HG03457 (cell line): ENCODE results near the gene OR4K14.
"Not testable (repeated sequence)": the region's sequence is repeated elsewhere in the genome, so short reads cannot be mapped to it uniquely, and the experiment has no call there.

ENCODE experiments used
- ATAC-seq: cut with Tn5 transposase; IDR thresholded peaks from one replicate; pipeline ENCODE4 v1.9.1; 2021; ENCODE audit warnings: moderate number of reproducible peaks; ENCODE audit not compliant: unreplicated experiment

The OR4K14 gene

GRCh38 chr14:20019257-20019865 lies at the start of gene OR4K14:
OR4K14 (minus strand) TSS chr14:20019307; CDS start chr14:20015193, 4,114 bp downstream.
- no peak for ATAC-seq

GRCh38 chr14:20059745-20060144 lies 40.6 kb upstream of the OR4K14 start, which contains the start of gene OR4L1:
OR4L1 (plus strand) TSS chr14:20060045; CDS start chr14:20060045, 0 bp downstream.
- no peak for ATAC-seq

- no peak for ATAC-seq
These were observed 29.1 kb upstream of the OR4K14 start for GRCh38 chr14:20048202-20048601.

GRCh38 chr14:20044243-20044642 lies 25.1 kb upstream of the OR4K14 start:
- ATAC-seq: no peak

- no peak for ATAC-seq
These were observed 16.8 kb upstream of the OR4K14 start, which contains the start of gene OR4K13 for GRCh38 chr14:20035938-20036337. OR4K13 (minus strand) TSS chr14:20036038; CDS start chr14:20034758, 1,280 bp downstream.

GRCh38 chr14:20035449-20035848 lies 16.3 kb upstream of the OR4K14 start:
- ATAC-seq: no peak

GRCh38 chr14:20031058-20031457 lies 12.0 kb upstream of the OR4K14 start:
- ATAC-seq: no peak

- no peak for ATAC-seq
These were observed 11.0 kb downstream of the OR4K14 start for GRCh38 chr14:20008156-20008555.

- no peak for ATAC-seq
These were observed 16.8 kb downstream of the OR4K14 start for GRCh38 chr14:20002319-20002718.

GRCh38 chr14:20001863-20002262 lies 17.2 kb downstream of the OR4K14 start, which contains the start of gene OR4Q2:
OR4Q2 (plus strand) TSS chr14:20002163.
- ATAC-seq: no peak

GRCh38 chr14:19993438-19993837 lies 25.7 kb downstream of the OR4K14 start:
- no peak for ATAC-seq

GRCh38 chr14:19975291-19975690 lies 43.8 kb downstream of the OR4K14 start, which contains the start of gene OR4K15:
OR4K15 (plus strand) TSS chr14:19975591; CDS start chr14:19975591, 0 bp downstream.
- ATAC-seq: no peak

- no peak for ATAC-seq
These were observed 44.3 kb downstream of the OR4K14 start for GRCh38 chr14:19974844-19975243.

GRCh38 chr14:19969735-19970134 lies 49.4 kb downstream of the OR4K14 start:
- not testable (repeated sequence) for ATAC-seq
